ENCODE results near the gene GABRR3. TPM values are rescaled to one million over a fixed set of nuclear protein-coding genes. Genes with fewer than 3 reads are reported as not detected.

Gene GABRR3
- polyA plus RNA-seq, 1 donor (not counting 4 experiments of a cell fraction or from before 2014, with no cell fraction given), result not detected

DNA sequence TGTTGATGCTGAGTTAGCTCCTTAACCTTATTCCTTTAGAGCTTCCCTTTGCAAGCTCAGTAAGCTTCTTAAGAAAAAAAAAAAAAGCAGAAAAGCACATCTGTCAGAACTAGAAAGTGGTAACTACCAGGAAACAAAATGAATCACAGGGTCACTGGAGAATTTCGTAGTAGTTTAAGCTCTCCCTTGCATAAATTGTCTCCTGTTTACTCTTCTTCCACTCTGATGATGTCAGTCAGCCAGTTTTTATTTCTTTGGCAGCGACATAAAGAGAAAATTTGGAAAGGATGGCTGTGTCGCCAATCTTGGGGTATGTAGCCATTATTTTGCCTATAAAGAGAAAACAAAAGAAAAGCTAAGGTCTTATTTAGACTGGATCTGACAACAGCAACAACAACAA, 3.2 kb upstream of the GABRR3 start:
- H2AFZ ChIP-seq (ENCODE audit: control insufficient read depth, low read length), result no peak overlapping the region
- dilution Hi-C loops (cut with MboI; ENCODE audit: extremely low pct_ligation_motif_present, low sequenced_read_pairs), result no loop called here
- no peak for DNase-seq (ENCODE audit: low read depth, low spot score)

DNA sequence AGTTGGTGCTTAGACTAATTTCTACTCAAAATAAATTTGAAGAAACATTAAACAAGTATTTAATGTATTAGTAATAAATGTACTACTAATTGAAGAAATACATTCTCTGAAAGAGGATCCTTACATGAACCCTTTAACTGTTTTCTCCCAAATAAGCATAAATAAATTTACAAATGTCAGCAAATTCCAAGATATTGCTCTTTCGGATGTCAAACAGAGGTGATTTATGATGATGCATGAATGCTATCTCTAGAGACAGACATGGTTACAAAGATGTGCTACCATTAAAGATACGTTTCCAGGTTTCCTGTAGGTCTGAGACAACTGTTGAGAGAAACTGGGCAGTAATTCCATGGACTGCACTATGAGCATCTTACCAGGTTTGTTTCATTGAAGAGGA, 629 bp downstream of the GABRR3 start:
- no peaks in the 10 kb centered on the region for H4K20me1 ChIP-seq (ENCODE audit: control insufficient read depth, extremely low read depth, insufficient read depth, low read length)
- H3K9ac ChIP-seq (ENCODE audit: control insufficient read depth, extremely low read depth, insufficient read depth, low read length), result no peak overlapping the region
- no peak overlapping the region for H3K4me2 ChIP-seq (ENCODE audit: control insufficient read depth, extremely low read depth, insufficient read depth, low read depth, low read length)
- H3K4me1 ChIP-seq (ENCODE audit: control insufficient read depth, extremely low read depth, insufficient read depth, low read length), result no peaks in the 10 kb centered on the region
- no peak overlapping the region for H2AFZ ChIP-seq (ENCODE audit: control insufficient read depth, low read length)
- H3K79me2 ChIP-seq (ENCODE audit: control insufficient read depth, insufficient read depth, low read length), result no peaks in the 10 kb centered on the region
- H3K27me3 ChIP-seq (ENCODE audit: control insufficient read depth, extremely low read depth, insufficient read depth, low read length), result no peaks in the 10 kb centered on the region
- H3K9me3 ChIP-seq (ENCODE audit: control insufficient read depth, low read depth, low read length), result no peaks in the 10 kb centered on the region
- H3K9me1 ChIP-seq (ENCODE audit: control insufficient read depth, extremely low read depth, insufficient read depth, low read length), result no peaks in the 10 kb centered on the region
- FAIRE-seq (no peak), DNase-seq (ENCODE audit: low read depth, low spot score) (no peak)
- TF ChIP-seq EZH2 (IDR thresholded peaks at IDR 0.05; ENCODE audit: low read length), result no peak
- TF ChIP-seq, protein P1, sequence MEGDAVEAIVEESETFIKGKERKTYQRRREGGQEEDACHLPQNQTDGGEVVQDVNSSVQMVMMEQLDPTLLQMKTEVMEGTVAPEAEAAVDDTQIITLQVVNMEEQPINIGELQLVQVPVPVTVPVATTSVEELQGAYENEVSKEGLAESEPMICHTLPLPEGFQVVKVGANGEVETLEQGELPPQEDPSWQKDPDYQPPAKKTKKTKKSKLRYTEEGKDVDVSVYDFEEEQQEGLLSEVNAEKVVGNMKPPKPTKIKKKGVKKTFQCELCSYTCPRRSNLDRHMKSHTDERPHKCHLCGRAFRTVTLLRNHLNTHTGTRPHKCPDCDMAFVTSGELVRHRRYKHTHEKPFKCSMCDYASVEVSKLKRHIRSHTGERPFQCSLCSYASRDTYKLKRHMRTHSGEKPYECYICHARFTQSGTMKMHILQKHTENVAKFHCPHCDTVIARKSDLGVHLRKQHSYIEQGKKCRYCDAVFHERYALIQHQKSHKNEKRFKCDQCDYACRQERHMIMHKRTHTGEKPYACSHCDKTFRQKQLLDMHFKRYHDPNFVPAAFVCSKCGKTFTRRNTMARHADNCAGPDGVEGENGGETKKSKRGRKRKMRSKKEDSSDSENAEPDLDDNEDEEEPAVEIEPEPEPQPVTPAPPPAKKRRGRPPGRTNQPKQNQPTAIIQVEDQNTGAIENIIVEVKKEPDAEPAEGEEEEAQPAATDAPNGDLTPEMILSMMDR (optimal IDR thresholded peaks at IDR 0.05 in 1 of 3, IDR thresholded peaks at IDR 0.05 in 1 of 3, conservative IDR thresholded peaks at IDR 0.05 in 1 of 3; ENCODE audit: extremely low read depth in 1 of 3, insufficient read depth in 2 of 3, low read length in 3 of 3), result no peak
- H3K27ac ChIP-seq (ENCODE audit: control insufficient read depth, insufficient read depth, low read length), result no peak overlapping the region
- dilution Hi-C loops (cut with MboI; ENCODE audit: extremely low pct_ligation_motif_present, low sequenced_read_pairs), result no loop called here
- no peaks in the 10 kb centered on the region for H3K36me3 ChIP-seq (ENCODE audit: control insufficient read depth in 2 of 2, extremely low read depth in 1 of 2, insufficient read depth in 2 of 2, low read length in 2 of 2)
- no peak overlapping the region for H3K4me3 ChIP-seq (ENCODE audit: control insufficient read depth in 2 of 3, extremely low read depth in 1 of 3, insufficient read depth in 2 of 3, low read depth in 1 of 3, low read length in 3 of 3)

More for the DNA sequence above, 3.2 kb upstream of the GABRR3 start:
- H3K27ac ChIP-seq (ENCODE audit: control insufficient read depth, insufficient read depth, low read length), result no peak overlapping the region
- H3K9me3 ChIP-seq (ENCODE audit: control insufficient read depth, low read depth, low read length), result no peaks in the 10 kb centered on the region
- no peaks in the 10 kb centered on the region for H3K36me3 ChIP-seq (ENCODE audit: control insufficient read depth in 2 of 2, extremely low read depth in 1 of 2, insufficient read depth in 2 of 2, low read length in 2 of 2)
- H3K4me1 ChIP-seq (ENCODE audit: control insufficient read depth, extremely low read depth, insufficient read depth, low read length), result no peaks in the 10 kb centered on the region
- H3K4me2 ChIP-seq (ENCODE audit: control insufficient read depth, extremely low read depth, insufficient read depth, low read depth, low read length), result no peak overlapping the region
- no peaks in the 10 kb centered on the region for H3K9me1 ChIP-seq (ENCODE audit: control insufficient read depth, extremely low read depth, insufficient read depth, low read length)
- no peaks in the 10 kb centered on the region for H4K20me1 ChIP-seq (ENCODE audit: control insufficient read depth, extremely low read depth, insufficient read depth, low read length)
- H3K4me3 ChIP-seq (ENCODE audit: control insufficient read depth in 2 of 3, extremely low read depth in 1 of 3, insufficient read depth in 2 of 3, low read depth in 1 of 3, low read length in 3 of 3), result no peak overlapping the region
- H3K9ac ChIP-seq (ENCODE audit: control insufficient read depth, extremely low read depth, insufficient read depth, low read length), result no peak overlapping the region
- H3K79me2 ChIP-seq (ENCODE audit: control insufficient read depth, insufficient read depth, low read length), result no peaks in the 10 kb centered on the region
- TF ChIP-seq, protein P1 (optimal IDR thresholded peaks at IDR 0.05 in 1 of 3, IDR thresholded peaks at IDR 0.05 in 1 of 3, conservative IDR thresholded peaks at IDR 0.05 in 1 of 3; ENCODE audit: extremely low read depth in 1 of 3, insufficient read depth in 2 of 3, low read length in 3 of 3), result no peak
- TF ChIP-seq EZH2 (IDR thresholded peaks at IDR 0.05; ENCODE audit: low read length), result no peak
- H3K27me3 ChIP-seq (ENCODE audit: control insufficient read depth, extremely low read depth, insufficient read depth, low read length), result no peaks in the 10 kb centered on the region
- FAIRE-seq, result no peak
